Immature natural killer cell (primary cell): ENCODE data around the gene TNPO3. TPM values are rescaled to one million over a fixed set of nuclear protein-coding genes. Genes with fewer than 3 reads are reported as not detected.
A peak's percentile ranks its signal among the peaks of the same experiment; 100 is the strongest.
"Not testable (repeated sequence)": the region's sequence is repeated elsewhere in the genome, so short reads cannot be mapped to it uniquely, and the experiment has no call there.

Experiments
- DNase-seq, 3 donors: peaks; one replicate each; pipeline ENCODE4 v3.0.0; 2022; ENCODE audit warnings: mixed read lengths in 1 of 3
- H3K27ac Mint-ChIP-seq, 6 donors: one replicate each; pipeline ENCODE4 v1.8.0; 2020; ENCODE audit warnings: mixed read lengths in 6 of 6, mild to moderate bottlenecking in 5 of 6, inconsistent platforms in 4 of 6, moderate library complexity in 3 of 6
- H3K27me3 Mint-ChIP-seq, 3 donors: one replicate each; pipeline ENCODE4 v1.8.0; 2020 to 2021; ENCODE audit warnings: low read depth in 3 of 3, mild to moderate bottlenecking in 3 of 3, mixed read lengths in 3 of 3, moderate library complexity in 3 of 3, inconsistent platforms in 1 of 3
- H3K36me3 Mint-ChIP-seq, 3 donors: one replicate each; pipeline ENCODE4 v1.8.0; 2020; ENCODE audit warnings: mixed read lengths in 3 of 3, inconsistent platforms in 2 of 3, mild to moderate bottlenecking in 2 of 3
- H3K4me1 Mint-ChIP-seq, 2 donors: one replicate each; pipeline ENCODE4 v1.8.0; 2020; ENCODE audit warnings: inconsistent platforms in 2 of 2, mild to moderate bottlenecking in 2 of 2, mixed read lengths in 2 of 2, moderate library complexity in 1 of 2
- H3K4me3 Mint-ChIP-seq, 5 donors: one replicate each; pipeline ENCODE4 v1.8.0; 2020; ENCODE audit warnings: mild to moderate bottlenecking in 5 of 5, mixed read lengths in 5 of 5, inconsistent platforms in 3 of 5, moderate library complexity in 3 of 5
- H3K9me3 Mint-ChIP-seq, 6 donors: one replicate each; pipeline ENCODE4 v1.8.0; 2020; ENCODE audit warnings: mild to moderate bottlenecking in 6 of 6, mixed read lengths in 6 of 6, inconsistent platforms in 4 of 6, moderate library complexity in 3 of 6
- polyA plus RNA-seq, 3 donors: library from polyadenylated mRNA; unstranded; fragments of 300-500 nt; fragmentation: Illumina TruSeq; gene quantifications; one replicate each; pipeline ENCODE4 v1.2.3, GENCODE V29; 2021

The TNPO3 gene
- polyA plus RNA-seq, 3 donors from 2014 or later, result 26.3 to 49.4 (median 41.9) TPM

GRCh38 chr7:129083525-129083924, 28.6 kb upstream of the TNPO3 start:
- Mint-ChIP-seq H3K4me3 (no peak overlapping the region), H3K27me3 (peaks cover 0 to 5% (median 4%) of the 10 kb centered on the region in 3 donors), H3K9me3 (no peaks in the 10 kb centered on the region), H3K36me3 (no peaks in the 10 kb centered on the region), H3K27ac (no peak overlapping the region), H3K4me1 (no peaks in the 10 kb centered on the region)
- no peak for DNase-seq

- no peaks in the 10 kb centered on the region for H3K9me3 Mint-ChIP-seq
- H3K27ac Mint-ChIP-seq, result no peak overlapping the region
- no peaks in the 10 kb centered on the region for H3K4me1 Mint-ChIP-seq
- peaks cover 0 to 4% (median 4%) of the 10 kb centered on the region in 3 donors for H3K27me3 Mint-ChIP-seq
- H3K36me3 Mint-ChIP-seq, result no peaks in the 10 kb centered on the region
- no peak overlapping the region for H3K4me3 Mint-ChIP-seq
- no peak for DNase-seq
Measured at GRCh38 chr7:129078455-129078854, 23.5 kb upstream of the TNPO3 start.

DNA sequence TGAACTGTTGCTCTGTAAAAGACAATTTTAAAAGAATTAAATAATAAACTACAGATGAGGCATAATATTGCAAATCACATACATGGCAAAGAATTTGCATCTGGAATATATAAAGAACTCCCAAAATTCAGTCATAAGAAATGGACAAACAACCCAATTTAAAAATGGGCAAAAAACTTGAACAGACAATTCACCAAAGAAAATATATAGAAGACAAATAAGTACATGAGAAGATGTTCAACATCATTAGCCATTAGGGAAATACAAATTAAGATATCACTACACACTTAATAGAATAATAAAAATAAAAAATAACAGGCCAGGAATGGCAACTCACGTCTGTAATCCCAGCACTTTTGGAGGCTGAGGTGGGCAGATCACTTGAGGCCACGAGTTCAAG, 22.0 kb upstream of the TNPO3 start:
- H3K36me3 Mint-ChIP-seq, result no peaks in the 10 kb centered on the region
- no peaks in the 10 kb centered on the region for H3K9me3 Mint-ChIP-seq
- no peak overlapping the region for H3K27ac Mint-ChIP-seq
- H3K27me3 Mint-ChIP-seq, result peaks cover 0 to 7% (median 4%) of the 10 kb centered on the region in 3 donors
- peaks cover 6 to 9% of the 10 kb centered on the region in 2 donors for H3K4me1 Mint-ChIP-seq
- DNase-seq, result no peak
- no peak overlapping the region for H3K4me3 Mint-ChIP-seq

- Mint-ChIP-seq H3K27ac (no peak overlapping the region), H3K9me3 (no peaks in the 10 kb centered on the region), H3K36me3 (no peaks in the 10 kb centered on the region), H3K4me1 (peaks cover 6 to 9% of the 10 kb centered on the region in 2 donors), H3K4me3 (no peak overlapping the region), H3K27me3 (peaks cover 0 to 10% (median 4%) of the 10 kb centered on the region in 3 donors)
- no peak for DNase-seq
Measured at GRCh38 chr7:129074994-129075393, 20.1 kb upstream of the TNPO3 start.

GRCh38 chr7:129074361-129074871, 19.5 kb upstream of the TNPO3 start:
- H3K4me1 Mint-ChIP-seq, result peaks cover 6 to 9% of the 10 kb centered on the region in 2 donors
- no peak overlapping the region for H3K4me3 Mint-ChIP-seq
- no peaks in the 10 kb centered on the region for H3K9me3 Mint-ChIP-seq
- no peak for DNase-seq
- H3K27ac Mint-ChIP-seq, result no peak overlapping the region
- H3K27me3 Mint-ChIP-seq, result peaks cover 0 to 12% (median 2%) of the 10 kb centered on the region in 3 donors
- H3K36me3 Mint-ChIP-seq, result no peaks in the 10 kb centered on the region

- no peak overlapping the region for H3K27ac Mint-ChIP-seq
- no peak overlapping the region for H3K4me3 Mint-ChIP-seq
- H3K9me3 Mint-ChIP-seq, result no peaks in the 10 kb centered on the region
- peaks cover 0 to 12% (median 2%) of the 10 kb centered on the region in 3 donors for H3K27me3 Mint-ChIP-seq
- peaks cover 6 to 9% of the 10 kb centered on the region in 2 donors for H3K4me1 Mint-ChIP-seq
- no peaks in the 10 kb centered on the region for H3K36me3 Mint-ChIP-seq
- DNase-seq, result no peak
Measured at GRCh38 chr7:129073738-129074137, 18.8 kb upstream of the TNPO3 start.

DNA sequence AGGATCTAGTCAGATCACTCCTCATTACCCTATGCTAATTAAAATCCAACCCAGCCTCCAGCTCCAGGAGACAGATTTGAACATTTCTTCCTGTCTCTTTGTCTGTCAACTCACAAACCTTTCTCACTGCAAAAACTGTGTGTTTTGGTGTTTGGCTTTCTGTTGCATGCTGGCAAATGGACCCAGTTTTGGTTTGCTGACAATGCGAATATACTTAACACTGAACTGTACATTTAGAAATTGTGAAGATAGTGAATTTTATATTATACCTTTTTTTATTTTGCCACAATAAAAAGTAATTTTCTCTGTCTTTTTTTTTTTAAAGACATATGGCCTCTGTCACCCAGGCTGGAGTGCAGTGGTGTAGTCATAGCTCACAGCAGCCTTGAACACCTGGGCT, 18.3 kb upstream of the TNPO3 start:
- Mint-ChIP-seq H3K27me3 (peaks cover 2 to 12% (median 2%) of the 10 kb centered on the region in 3 donors), H3K36me3 (no peaks in the 10 kb centered on the region), H3K4me1 (peaks cover 6 to 9% of the 10 kb centered on the region in 2 donors), H3K27ac (no peak overlapping the region), H3K4me3 (no peak overlapping the region), H3K9me3 (no peaks in the 10 kb centered on the region)
- no peak for DNase-seq

DNA sequence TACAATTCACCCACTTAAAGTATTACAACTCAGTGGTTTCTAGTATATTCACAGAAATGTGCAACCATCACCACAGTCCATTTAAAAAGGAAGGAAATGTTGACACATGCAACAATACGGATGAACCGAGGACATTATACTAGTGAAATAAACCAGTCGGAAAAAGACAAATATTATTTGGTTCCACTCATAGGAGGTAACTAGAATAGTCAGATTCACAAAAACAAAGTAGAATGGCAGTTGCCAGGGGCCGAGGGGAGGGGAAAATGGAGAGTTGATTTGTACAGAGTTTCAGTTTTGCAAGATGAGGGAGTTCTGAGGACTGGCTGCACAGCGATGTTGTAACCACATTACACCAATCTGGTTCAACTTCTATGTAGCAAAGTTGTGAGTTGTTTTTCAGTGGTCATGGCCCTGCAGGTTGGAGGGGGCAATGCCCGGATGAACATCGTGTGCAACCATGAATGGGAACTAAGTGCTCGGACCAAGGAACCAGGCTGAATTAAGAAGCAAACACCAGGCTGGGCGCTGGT, 17.6 kb upstream of the TNPO3 start:
- Mint-ChIP-seq H3K36me3 (no peaks in the 10 kb centered on the region), H3K27me3 (peaks cover 2 to 13% (median 3%) of the 10 kb centered on the region in 3 donors), H3K4me3 (peak overlapping the region in 3 of 5 donors; percentile 6 to 33 (median 8)), H3K4me1 (peaks cover 6 to 9% of the 10 kb centered on the region in 2 donors), H3K27ac (peak overlapping the region in 3 of 6 donors; percentile 7 to 57 (median 20)), H3K9me3 (no peaks in the 10 kb centered on the region)
- DNase-seq, result no peak

DNA sequence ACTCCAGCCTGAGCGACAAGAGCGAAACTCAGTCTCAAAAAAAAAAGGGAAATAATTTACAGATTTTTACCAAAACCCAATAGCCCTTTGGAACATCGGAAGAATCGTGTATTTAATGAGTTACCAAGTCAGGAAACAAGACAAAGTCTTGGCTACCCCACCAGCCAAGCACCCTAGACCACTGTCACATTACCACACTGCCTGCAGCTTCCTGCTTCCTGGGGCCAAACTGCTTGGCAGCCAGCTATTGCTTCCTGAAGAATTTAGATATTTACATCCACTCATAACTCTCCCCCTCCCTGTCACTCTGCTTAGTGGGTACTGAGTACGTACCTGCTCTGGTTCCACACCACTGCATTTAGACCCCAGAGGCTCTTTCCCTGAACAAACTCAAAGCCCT, 14.1 kb upstream of the TNPO3 start:
- H3K27me3 Mint-ChIP-seq, result peaks cover 3 to 14% (median 4%) of the 10 kb centered on the region in 3 donors
- no peak overlapping the region for H3K27ac Mint-ChIP-seq
- H3K9me3 Mint-ChIP-seq, result peaks cover 0 to 1% (median 0%) of the 10 kb centered on the region in 6 donors

GRCh38 chr7:129067943-129068548, 13.1 kb upstream of the TNPO3 start:
- H3K27ac Mint-ChIP-seq, result no peak overlapping the region
- peaks cover 0 to 1% (median 0%) of the 10 kb centered on the region in 6 donors for H3K9me3 Mint-ChIP-seq
- H3K4me1 Mint-ChIP-seq, result peaks cover 6 to 9% of the 10 kb centered on the region in 2 donors
- no peak for DNase-seq
- no peaks in the 10 kb centered on the region for H3K36me3 Mint-ChIP-seq
- peaks cover 2 to 14% (median 3%) of the 10 kb centered on the region in 3 donors for H3K27me3 Mint-ChIP-seq
- H3K4me3 Mint-ChIP-seq, result no peak overlapping the region

More for the DNA sequence above, 14.1 kb upstream of the TNPO3 start:
- DNase-seq, result no peak
- Mint-ChIP-seq H3K36me3 (no peaks in the 10 kb centered on the region), H3K4me3 (no peak overlapping the region), H3K4me1 (peaks cover 6 to 9% of the 10 kb centered on the region in 2 donors)

- H3K27ac Mint-ChIP-seq, DNase-seq, H3K4me1 Mint-ChIP-seq, H3K36me3 Mint-ChIP-seq, H3K9me3 Mint-ChIP-seq, H3K4me3 Mint-ChIP-seq: not testable (repeated sequence)
- peaks cover 2 to 17% (median 3%) of the 10 kb centered on the region in 3 donors for H3K27me3 Mint-ChIP-seq
Measured at GRCh38 chr7:129067132-129067561, 12.2 kb upstream of the TNPO3 start.

DNA sequence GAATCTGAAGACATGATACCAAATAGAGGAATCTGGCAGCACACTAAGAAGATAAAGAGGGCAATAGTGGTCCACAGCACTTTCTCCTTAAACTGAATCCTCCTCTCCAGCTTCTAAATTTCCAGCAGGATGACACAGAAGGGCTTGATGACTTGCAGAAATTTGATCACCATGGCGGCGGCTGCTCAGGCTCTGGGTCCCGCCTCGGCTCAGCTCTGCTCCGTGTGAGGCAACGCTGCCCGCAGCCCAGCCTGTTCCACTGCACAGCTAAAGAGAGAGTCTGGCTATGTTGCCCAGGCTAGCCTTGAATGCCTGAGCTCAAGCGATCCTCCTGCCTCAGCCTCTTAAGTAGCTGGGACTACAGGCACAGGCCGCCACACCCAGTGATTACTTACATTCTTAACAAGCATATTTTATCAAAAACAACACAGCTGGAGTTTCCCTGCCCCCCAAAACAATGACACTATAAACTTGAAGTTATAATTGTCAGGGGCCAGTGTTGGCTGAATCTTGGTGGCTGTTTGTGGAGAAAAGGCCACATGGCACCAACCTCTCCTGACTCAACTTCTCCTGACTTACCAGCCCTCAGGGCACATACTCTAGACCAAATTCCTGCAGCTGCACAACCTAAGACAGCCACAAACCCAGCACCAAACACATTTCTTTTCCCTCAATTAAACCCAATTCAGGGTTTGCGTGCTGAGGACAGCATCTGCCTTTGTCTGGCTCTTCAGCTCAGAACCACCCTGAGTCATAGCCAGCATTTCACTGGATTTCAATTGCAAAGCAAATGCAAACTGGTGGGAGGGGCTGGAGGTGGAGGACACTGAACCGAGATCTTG, 11.6 kb upstream of the TNPO3 start:
- no peak overlapping the region for H3K4me3 Mint-ChIP-seq
- no peaks in the 10 kb centered on the region for H3K36me3 Mint-ChIP-seq
- H3K27ac Mint-ChIP-seq, result no peak overlapping the region
- H3K4me1 Mint-ChIP-seq, result no peaks in the 10 kb centered on the region
- DNase-seq, result no peak
- peaks cover 0 to 1% (median 0%) of the 10 kb centered on the region in 6 donors for H3K9me3 Mint-ChIP-seq
- H3K27me3 Mint-ChIP-seq, result peaks cover 2 to 17% (median 3%) of the 10 kb centered on the region in 3 donors

GRCh38 chr7:129055861-129056464, 1.1 kb upstream of the TNPO3 start:
- Mint-ChIP-seq H3K27me3 (peaks cover 6 to 22% (median 13%) of the 10 kb centered on the region in 3 donors), H3K27ac (peak overlapping the region; percentile 93 to 100 (median 99))
- no peak for DNase-seq

More at GRCh38 chr7:129055861-129056464, 1.1 kb upstream of the TNPO3 start:
- Mint-ChIP-seq H3K4me1 (peaks cover 32 to 46% of the 10 kb centered on the region in 2 donors), H3K36me3 (no peaks in the 10 kb centered on the region), H3K9me3 (no peaks in the 10 kb centered on the region), H3K4me3 (peak overlapping the region; percentile 96 to 99 (median 98))
